Calu3 (cell line): ENCODE measurements around the gene PLEKHA6. TPM values are rescaled to one million over a fixed set of nuclear protein-coding genes. Genes with fewer than 3 reads are reported as not detected.

Experiments used
- BruUV-seq: library from RNA; stranded (reverse); fragments of 400-500 nt; replicated peaks from 2 replicates; lab custom pipeline; 2021; lab: Mats Ljungman, UMichigan
- CTCF ChIA-PET: fragments of 300-600 bp; sonication (Branson Sonifier 250); formaldehyde crosslinking; loops from one replicate; lab custom pipeline; 2022; ENCODE audit warnings: antibody characterized with exemption; lab: Charles Lee
- DNase-seq: peaks from one replicate; pipeline ENCODE4 v3.0.0; 2022
- H3K27ac Mint-ChIP-seq: one replicate; pipeline ENCODE4 v1.8.0; 2022; ENCODE audit warnings: mixed read lengths; ENCODE audit not compliant: unreplicated experiment
- H3K27me3 Mint-ChIP-seq: one replicate; pipeline ENCODE4 v1.8.0; 2022; ENCODE audit warnings: mixed read lengths; ENCODE audit not compliant: unreplicated experiment
- H3K36me3 Mint-ChIP-seq: one replicate; pipeline ENCODE4 v1.8.0; 2022; ENCODE audit warnings: mild to moderate bottlenecking, moderate library complexity, mixed read lengths; ENCODE audit not compliant: insufficient read depth, unreplicated experiment
- H3K4me1 Mint-ChIP-seq: one replicate; pipeline ENCODE4 v1.8.0; 2022; ENCODE audit warnings: mild to moderate bottlenecking, low read depth, mixed read lengths; ENCODE audit not compliant: unreplicated experiment
- H3K4me3 Mint-ChIP-seq: one replicate; pipeline ENCODE4 v1.8.0; 2022; ENCODE audit warnings: mild to moderate bottlenecking, low read depth, moderate library complexity, mixed read lengths; ENCODE audit not compliant: unreplicated experiment
- H3K9me3 Mint-ChIP-seq: one replicate; pipeline ENCODE4 v1.8.0; 2022; ENCODE audit warnings: low read depth, mixed read lengths; ENCODE audit not compliant: unreplicated experiment
- intact Hi-C: fragments of 100-400 bp; cut with micrococcal nuclease; formaldehyde crosslinking; loops from one replicate; pipeline ENCODE4 v1.10.0; 2022; ENCODE audit not compliant: unreplicated experiment
- total RNA-seq: library from RNA; stranded (reverse); gene quantifications from 2 replicates; pipeline ENCODE4 v1.2.3, GENCODE V29; 2022
- TF ChIP-seq, protein P1 (sequence below): fragments of 200-600 bp; IDR thresholded peaks from one replicate; pipeline ENCODE4 v1.8.0; 2022; ENCODE audit warnings: antibody characterized with exemption; ENCODE audit not compliant: unreplicated experiment

The PLEKHA6 gene
- total RNA-seq, 1 experiment from 2014 or later: 101 TPM

DNA sequence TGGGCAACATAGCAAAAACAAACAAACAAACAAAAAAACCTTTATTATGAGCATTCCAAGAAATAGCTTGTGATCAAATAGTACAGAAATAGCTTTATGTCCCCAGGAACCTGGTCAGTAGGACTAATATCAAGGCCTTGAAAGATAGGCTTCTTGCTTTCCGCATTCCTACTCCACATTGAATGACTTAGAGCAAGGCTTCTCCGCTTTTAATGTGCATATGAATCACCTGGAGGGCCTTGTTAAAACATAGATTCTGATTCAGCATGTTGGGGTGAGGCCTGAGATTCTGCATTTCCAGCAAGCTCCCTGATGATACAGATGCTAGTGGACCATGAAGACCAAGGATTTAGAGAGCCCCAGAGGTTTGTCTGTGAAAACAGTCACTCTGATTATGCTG is 17.4 kb downstream of the PLEKHA6 start:
- Mint-ChIP-seq H3K4me1 (peaks cover 38% of the 10 kb centered on the region), H3K36me3 (no peaks in the 10 kb centered on the region), H3K27ac (no peak overlapping the region), H3K4me3 (no peak overlapping the region), H3K27me3 (no peaks in the 10 kb centered on the region), H3K9me3 (no peaks in the 10 kb centered on the region)
- no peak for DNase-seq
- CTCF ChIA-PET: interaction anchor here (1.2 to 1.5 kb wide), 3 partner anchors 9 to 84 kb away, joined by 3 to 5 read pairs (median 4); no protein-coding TSS in a partner anchor
- intact Hi-C loops: no loop called here
- TF ChIP-seq, protein P1, sequence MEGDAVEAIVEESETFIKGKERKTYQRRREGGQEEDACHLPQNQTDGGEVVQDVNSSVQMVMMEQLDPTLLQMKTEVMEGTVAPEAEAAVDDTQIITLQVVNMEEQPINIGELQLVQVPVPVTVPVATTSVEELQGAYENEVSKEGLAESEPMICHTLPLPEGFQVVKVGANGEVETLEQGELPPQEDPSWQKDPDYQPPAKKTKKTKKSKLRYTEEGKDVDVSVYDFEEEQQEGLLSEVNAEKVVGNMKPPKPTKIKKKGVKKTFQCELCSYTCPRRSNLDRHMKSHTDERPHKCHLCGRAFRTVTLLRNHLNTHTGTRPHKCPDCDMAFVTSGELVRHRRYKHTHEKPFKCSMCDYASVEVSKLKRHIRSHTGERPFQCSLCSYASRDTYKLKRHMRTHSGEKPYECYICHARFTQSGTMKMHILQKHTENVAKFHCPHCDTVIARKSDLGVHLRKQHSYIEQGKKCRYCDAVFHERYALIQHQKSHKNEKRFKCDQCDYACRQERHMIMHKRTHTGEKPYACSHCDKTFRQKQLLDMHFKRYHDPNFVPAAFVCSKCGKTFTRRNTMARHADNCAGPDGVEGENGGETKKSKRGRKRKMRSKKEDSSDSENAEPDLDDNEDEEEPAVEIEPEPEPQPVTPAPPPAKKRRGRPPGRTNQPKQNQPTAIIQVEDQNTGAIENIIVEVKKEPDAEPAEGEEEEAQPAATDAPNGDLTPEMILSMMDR: no peak
- no TSS peak for BruUV-seq

DNA sequence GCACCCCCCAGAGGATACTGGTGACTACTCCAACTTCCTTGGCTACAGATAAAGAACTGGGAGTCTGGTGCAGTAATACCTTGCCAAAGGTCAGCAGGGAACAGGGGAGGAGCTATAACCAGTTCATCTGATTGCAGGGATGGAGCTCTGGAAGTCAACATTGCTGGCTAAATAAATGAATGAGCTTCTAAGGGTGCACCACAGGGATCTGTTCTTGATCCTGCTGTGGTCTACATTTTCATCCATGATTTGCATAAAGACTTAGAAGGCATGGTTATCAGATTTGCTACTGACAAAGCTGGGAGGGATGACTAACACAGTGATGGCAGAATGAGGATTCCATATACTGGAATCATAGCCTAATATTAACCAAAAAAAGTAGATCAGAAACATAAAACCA is 18.3 kb downstream of the PLEKHA6 start:
- no peaks in the 10 kb centered on the region for H3K36me3 Mint-ChIP-seq
- no peak for DNase-seq
- peaks cover 38% of the 10 kb centered on the region for H3K4me1 Mint-ChIP-seq
- TF ChIP-seq, protein P1: no peak
- no peak overlapping the region for H3K27ac Mint-ChIP-seq
- no TSS peak for BruUV-seq
- CTCF ChIA-PET: interaction anchor here (1.2 to 1.5 kb wide), 2 partner anchors 10 to 15 kb away, joined by 4 to 5 read pairs; no protein-coding TSS in a partner anchor
- no peaks in the 10 kb centered on the region for H3K9me3 Mint-ChIP-seq
- no peaks in the 10 kb centered on the region for H3K27me3 Mint-ChIP-seq
- no peak overlapping the region for H3K4me3 Mint-ChIP-seq
- intact Hi-C loops: no loop called here

DNA sequence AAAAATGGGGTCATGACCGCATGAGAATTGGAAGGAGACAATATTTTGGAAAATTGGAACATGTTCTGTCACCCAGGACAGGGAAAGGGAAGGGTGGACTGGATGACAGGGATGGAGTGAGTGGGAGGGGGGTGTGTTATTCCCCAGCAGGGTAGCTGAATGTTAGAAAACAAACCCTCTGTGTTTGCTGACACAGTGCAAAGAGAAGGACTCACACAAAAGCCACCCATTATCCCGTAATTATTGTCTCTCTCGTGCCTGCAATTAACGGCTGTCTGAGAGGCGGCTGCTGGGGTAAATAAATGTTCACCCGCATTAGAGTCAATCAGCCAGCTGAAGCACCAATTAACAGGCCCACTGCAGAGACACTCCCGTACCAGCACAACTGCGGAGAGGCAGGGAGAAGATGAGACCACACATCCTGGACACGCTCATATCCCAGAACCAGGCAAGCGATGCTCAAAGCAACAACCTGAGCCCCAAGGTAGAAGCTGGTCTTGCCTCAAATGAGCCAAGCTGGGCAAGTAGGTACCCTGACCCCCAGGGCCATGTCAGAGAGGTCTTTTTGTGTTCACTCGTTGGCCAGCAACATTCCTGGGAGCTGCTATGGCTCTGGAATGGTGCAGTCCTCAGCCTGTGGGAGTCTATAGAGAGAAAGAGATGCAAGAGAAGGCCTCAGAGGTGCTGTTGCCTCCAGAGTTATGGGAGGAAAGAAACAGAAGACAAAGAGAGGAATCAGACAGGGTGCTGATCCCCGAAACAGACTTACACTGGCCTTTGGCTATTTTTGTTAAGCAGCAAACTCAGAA is 19.4 kb downstream of the PLEKHA6 start:
- Mint-ChIP-seq H3K27ac (no peak overlapping the region), H3K36me3 (no peaks in the 10 kb centered on the region), H3K9me3 (no peaks in the 10 kb centered on the region), H3K27me3 (no peaks in the 10 kb centered on the region), H3K4me1 (peaks cover 28% of the 10 kb centered on the region), H3K4me3 (no peak overlapping the region)
- BruUV-seq: no TSS peak
- TF ChIP-seq, protein P1: no peak
- DNase-seq: no peak
- intact Hi-C loops: no loop called here
- CTCF ChIA-PET: interaction anchor here (0.7 kb wide), 1 partner anchor 9 kb away, joined by 3 read pairs; no protein-coding TSS in a partner anchor

DNA sequence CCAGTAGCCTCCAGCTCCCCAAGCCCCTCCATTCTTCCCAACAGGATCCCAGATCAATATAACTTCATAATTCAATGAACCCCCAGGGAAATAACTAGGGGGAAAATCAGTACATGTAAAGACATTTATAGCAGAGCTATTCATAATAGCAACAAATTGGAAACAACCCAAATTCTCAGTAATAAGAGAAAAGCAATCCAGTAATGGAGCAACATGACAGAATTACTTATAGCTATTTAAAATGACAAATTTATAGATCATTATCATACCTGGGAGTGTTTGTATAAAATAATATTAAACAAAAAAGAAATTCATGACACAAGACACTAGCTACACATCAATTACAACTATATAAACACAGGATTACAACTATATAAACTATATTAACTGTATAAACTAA is 20.2 kb downstream of the PLEKHA6 start:
- Mint-ChIP-seq H3K4me1 (peaks cover 21% of the 10 kb centered on the region), H3K4me3 (no peak overlapping the region), H3K27ac (no peak overlapping the region), H3K9me3 (no peaks in the 10 kb centered on the region), H3K27me3 (no peaks in the 10 kb centered on the region), H3K36me3 (no peaks in the 10 kb centered on the region)
- TF ChIP-seq, protein P1: no peak
- CTCF ChIA-PET: interaction anchor here (0.6 to 0.7 kb wide), 3 partner anchors 8 to 1350 kb away, joined by 3 to 5 read pairs (median 3); no protein-coding TSS in a partner anchor
- BruUV-seq: no TSS peak
- intact Hi-C loops: no loop called here
- DNase-seq: no peak
